ENCODE results near the gene ERFL. TPM values are rescaled to one million over a fixed set of nuclear protein-coding genes. Genes with fewer than 3 reads are reported as not detected.

Gene ERFL
- total and polyA plus RNA-seq, 2 of the 8 experiments (the other 6 are each of a cell fraction or from before 2014, with no cell fraction given), result 0.12 TPM; not detected in 1

GRCh38 chr19:41883821-41884733, 44.2 kb downstream of the ERFL start (continued):
- TF ChIP-seq ZNF274 (IDR thresholded peaks at IDR 0.05; ENCODE audit: borderline replicate concordance, extremely low read depth, low read length) (no peak), E2F6 (IDR thresholded peaks at IDR 0.05) (no peak), USF2 (IDR thresholded peaks at IDR 0.05; ENCODE audit: low read length) (no peak), CEBPB (IDR thresholded peaks at IDR 0.05; ENCODE audit: low read depth, low read length) (no peak), KDM4A (IDR thresholded peaks at IDR 0.05; ENCODE audit: low read depth, low read length, severe bottlenecking) (peak; percentile 89), KDM1A (IDR thresholded peaks at IDR 0.05; ENCODE audit: borderline replicate concordance, low read length) (peak; percentile 95), TCF12 (IDR thresholded peaks at IDR 0.05; ENCODE audit: low read depth, low read length) (0 out of 2 replicates have a peak, but pooled peaks have one; percentile 53), SIRT6 (IDR thresholded peaks at IDR 0.05; ENCODE audit: low read length) (no peak), POLR2AphosphoS5 (IDR thresholded peaks at IDR 0.05; ENCODE audit: low read depth, low read length) (peak; percentile 40; the same call in 1 of the 2 replicates), JUN (IDR thresholded peaks at IDR 0.05; ENCODE audit: low read depth, low read length) (no peak), SP1 (IDR thresholded peaks at IDR 0.05; ENCODE audit: low read depth, low read length) (peak; percentile 71; the same call in 1 of the 2 replicates), GABPA (IDR thresholded peaks at IDR 0.05; ENCODE audit: borderline replicate concordance, insufficient read depth, low read length) (peak; percentile 69; the same call in 1 of the 2 replicates), CBX8 (IDR thresholded peaks at IDR 0.05; ENCODE audit: borderline replicate concordance, low read depth, low read length) (no peak), MAX (IDR thresholded peaks at IDR 0.05) (peak; percentile 53; the same call in 1 of the 2 replicates), EP300 (IDR thresholded peaks at IDR 0.05; ENCODE audit: borderline replicate concordance in 1 of 2, low read depth in 2 of 2, low read length in 2 of 2) (peak in 1 of 2 experiments; percentile 85; a peak in 1 of 3 replicates), EGR1 (IDR thresholded peaks at IDR 0.05; ENCODE audit: borderline replicate concordance, low read depth, low read length) (peak; percentile 99), CHD1 (IDR thresholded peaks at IDR 0.05; ENCODE audit: low read depth, low read length) (no peak), YY1 (IDR thresholded peaks at IDR 0.05; ENCODE audit: low read depth, low read length) (peak; percentile 64; the same call in 1 of the 2 replicates), TAF1 (IDR thresholded peaks at IDR 0.05; ENCODE audit: low read depth, low read length) (peak; percentile 88), SIX5 (IDR thresholded peaks at IDR 0.05; ENCODE audit: low read depth, low read length) (no peak), TBP (IDR thresholded peaks at IDR 0.05; ENCODE audit: low read depth, low read length) (peak; percentile 80), TAF7 (optimal IDR thresholded peaks at IDR 0.05; ENCODE audit: borderline replicate concordance, low read depth, low read length) (peak; percentile 71)

All from H1 (cell line).